Urinary bladder (tissue), 4 donors: ENCODE data around the gene RIC8B. TPM values are rescaled to one million over a fixed set of nuclear protein-coding genes. Genes with fewer than 3 reads are reported as not detected.

Source experiments
- DNase-seq: peaks from one replicate; pipeline ENCODE4 v3.0.0-alpha.2; 2015; ENCODE audit errors: extremely low spot score
- H3K27ac ChIP-seq: one replicate; pipeline ENCODE4 v1.5.1; 2013; ENCODE audit warnings: low read depth, mild to moderate bottlenecking, moderate library complexity
- H3K36me3 ChIP-seq: one replicate; pipeline ENCODE4 v1.6.1; 2013; ENCODE audit warnings: mild to moderate bottlenecking, moderate library complexity; ENCODE audit not compliant: insufficient read depth
- H3K4me1 ChIP-seq: one replicate; pipeline ENCODE4 v1.6.1; 2013; ENCODE audit warnings: mild to moderate bottlenecking, moderate library complexity; ENCODE audit not compliant: insufficient read depth
- H3K4me3 ChIP-seq: one replicate; pipeline ENCODE4 v1.5.1; 2013; ENCODE audit warnings: low read depth, low read length
- WGBS: extraction: QIAGEN DNeasy Blood & Tissue Kit; methylation state at CpG from one replicate; pipeline ENCODE4 v1.1.7; 2013; 5-methylcytosine and 5-hydroxymethylcytosine counted together
- polyA plus RNA-seq: library from polyadenylated mRNA; stranded (reverse); fragments of 200-250 nt; gene quantifications from one replicate; pipeline ENCODE4 v1.2.3, GENCODE V29; 2013
- total RNA-seq: library from RNA; depleted of rRNA; stranded (reverse); fragments of >200 nt; gene quantifications from one replicate; pipeline ENCODE4 v1.2.3, GENCODE V29; 2014
- donor health status: healthy with polysubstance abuse.
- donor health status: healthy.

RIC8B gene
- total and polyA plus RNA-seq, 2 donors, result 10.5 to 28.9 TPM

DNA sequence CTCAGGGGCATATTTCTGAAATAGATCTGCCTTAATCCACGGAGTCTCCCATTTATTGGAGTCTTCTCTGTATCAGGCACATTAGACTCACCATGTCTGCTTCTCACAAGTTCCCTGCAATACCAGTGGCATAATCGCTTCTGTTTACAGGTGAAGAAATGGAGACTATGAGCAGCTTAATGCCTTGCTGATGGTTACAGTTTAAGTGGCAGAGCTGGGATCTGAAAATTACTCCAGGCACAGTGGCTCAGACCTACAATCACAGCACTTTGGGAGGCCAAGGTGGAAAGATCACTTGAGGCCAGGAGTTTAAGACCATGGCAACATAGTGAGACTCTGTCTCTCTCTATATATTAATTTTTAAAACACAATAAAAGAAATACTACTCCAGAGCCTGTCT is 7.3 kb upstream of the RIC8B start:
- 52% methylated on average over 2 of the region's 2 CpGs for WGBS
- Histone ChIP-seq H3K4me3 (no peak overlapping the region), H3K4me1 (no peaks in the 10 kb centered on the region), H3K27ac (no peak overlapping the region), H3K36me3 (no peaks in the 10 kb centered on the region)
- no peak for DNase-seq

DNA sequence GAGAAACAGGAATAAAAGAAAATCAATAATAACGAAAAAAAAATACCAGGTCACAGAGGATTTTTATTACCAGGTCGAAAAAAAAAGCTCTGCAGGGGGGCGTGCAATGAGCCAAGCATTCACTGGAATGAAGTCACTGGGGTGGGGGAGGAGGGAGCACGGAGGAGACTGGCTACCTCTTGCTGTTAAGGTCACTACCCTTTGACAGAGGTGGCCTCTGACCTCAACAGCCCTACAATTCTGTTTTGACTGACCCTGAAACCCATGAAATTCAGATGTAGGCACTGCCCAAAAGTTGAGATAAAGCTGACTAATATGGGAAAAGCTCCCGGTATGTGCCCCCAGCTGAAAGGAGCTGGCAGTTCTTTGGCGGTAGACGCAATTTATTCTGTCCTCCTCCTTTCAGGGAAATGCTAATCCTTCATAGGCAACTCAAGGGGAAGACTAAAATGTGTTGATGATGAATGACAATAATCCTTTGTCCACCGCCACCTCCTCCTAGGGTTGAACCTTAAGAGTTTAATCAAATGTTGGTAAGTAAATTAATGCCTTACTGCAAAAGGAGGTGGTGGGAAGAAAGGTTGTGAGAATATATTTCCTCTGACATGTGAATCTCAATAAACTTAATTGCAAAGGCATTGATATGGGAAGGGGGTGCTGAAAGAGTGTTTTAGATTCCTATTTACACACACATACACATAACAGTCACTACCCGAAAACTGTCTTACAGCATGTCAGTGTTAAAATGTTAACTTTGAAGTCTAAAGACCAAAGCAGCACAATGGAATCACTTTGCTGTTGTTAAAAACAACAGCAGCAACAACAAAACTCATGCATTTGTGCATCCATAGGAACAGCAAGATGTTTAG is 6.3 kb upstream of the RIC8B start:
- H3K27ac ChIP-seq, result no peak overlapping the region

DNA sequence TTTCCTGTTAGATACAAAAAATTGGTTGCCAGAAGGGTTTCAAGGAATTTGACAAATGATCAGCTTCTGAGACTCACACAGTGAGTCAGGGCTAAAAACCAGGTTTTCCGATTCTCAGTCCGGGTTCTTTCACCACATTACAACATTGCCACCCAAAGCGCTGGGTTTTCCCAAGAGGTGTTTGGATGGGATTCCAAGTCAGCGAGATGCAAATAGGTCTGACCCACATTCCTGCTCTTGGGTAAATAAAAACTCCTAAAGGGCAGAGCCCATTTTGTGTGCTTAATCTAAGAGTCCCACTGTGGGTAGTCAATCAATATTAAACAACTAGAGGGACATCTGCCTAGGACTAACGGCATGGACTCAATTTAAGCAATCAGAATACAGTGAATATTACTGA is 5.4 kb upstream of the RIC8B start:
- Histone ChIP-seq H3K4me3 (no peak overlapping the region), H3K4me1 (no peaks in the 10 kb centered on the region), H3K27ac (no peak overlapping the region), H3K36me3 (no peaks in the 10 kb centered on the region)
- DNase-seq, result no peak
- WGBS, result 66% methylated on average over 5 of the region's 5 CpGs

More for the DNA sequence above, 6.3 kb upstream of the RIC8B start:
- H3K4me1 ChIP-seq, result no peaks in the 10 kb centered on the region
- H3K36me3 ChIP-seq, result no peaks in the 10 kb centered on the region
- no peak for DNase-seq
- H3K4me3 ChIP-seq, result no peak overlapping the region
- 58% methylated on average over 9 of the region's 9 CpGs for WGBS

- no peaks in the 10 kb centered on the region for H3K4me1 ChIP-seq
- 49% methylated on average over 6 of the region's 6 CpGs for WGBS
- no peak overlapping the region for H3K27ac ChIP-seq
Observed at GRCh38 chr12:106769546-106769945, 4.9 kb upstream of the RIC8B start.

GRCh38 chr12:106771425-106771824 is 3.1 kb upstream of the RIC8B start:
- no peak for DNase-seq
- H3K36me3 ChIP-seq, result no peaks in the 10 kb centered on the region
- no peak overlapping the region for H3K27ac ChIP-seq
- H3K4me3 ChIP-seq, result no peak overlapping the region
- H3K4me1 ChIP-seq, result peaks cover 2% of the 10 kb centered on the region

More at GRCh38 chr12:106769546-106769945, 4.9 kb upstream of the RIC8B start:
- no peak overlapping the region for H3K4me3 ChIP-seq
- no peak for DNase-seq
- H3K36me3 ChIP-seq, result no peaks in the 10 kb centered on the region

- no peaks in the 10 kb centered on the region for H3K36me3 ChIP-seq
Observed at GRCh38 chr12:106773286-106774004, 1.0 kb upstream of the RIC8B start.

DNA sequence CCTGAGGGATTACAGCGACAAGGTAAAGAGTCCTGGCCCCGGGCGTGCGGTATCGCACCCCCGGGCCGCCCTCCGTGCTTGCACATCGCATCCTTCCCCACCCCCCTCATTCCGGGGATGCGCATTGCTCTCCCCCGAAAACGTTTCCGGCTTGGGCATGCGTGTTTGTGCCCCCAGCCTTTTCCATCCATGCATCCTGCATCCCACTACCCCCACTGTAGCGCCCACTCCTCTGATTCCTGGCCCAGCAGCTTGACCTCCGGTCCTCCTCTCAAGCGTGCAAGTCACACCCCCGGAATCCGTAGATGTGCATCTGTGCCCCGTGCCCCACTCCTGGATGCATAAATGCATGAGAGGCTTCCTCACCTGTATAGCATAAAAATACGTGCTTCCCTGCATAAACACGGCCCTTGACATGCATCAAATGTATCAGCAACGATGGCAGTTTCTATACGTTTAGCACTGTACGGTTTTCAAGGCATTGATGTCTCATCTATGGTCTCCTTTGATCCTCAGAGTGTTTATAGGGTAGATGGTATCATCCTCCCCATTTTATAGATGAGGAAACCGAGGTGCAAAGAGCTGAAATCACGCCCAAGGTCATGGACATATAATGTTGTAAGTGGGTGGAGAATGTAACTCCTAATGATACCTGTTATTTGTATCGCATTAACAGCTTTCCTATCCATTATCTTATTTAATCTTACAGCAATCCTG is 484 bp downstream of the RIC8B start:
- Histone ChIP-seq H3K27ac (peak overlapping the region; percentile 94), H3K4me1 (peaks cover 2% of the 10 kb centered on the region), H3K36me3 (no peaks in the 10 kb centered on the region), H3K4me3 (peak overlapping the region; percentile 66)
- DNase-seq, result no peak
- WGBS, result 4% methylated on average over 29 of the region's 29 CpGs

More at GRCh38 chr12:106773286-106774004, 1.0 kb upstream of the RIC8B start:
- H3K4me1 ChIP-seq, result peaks cover 2% of the 10 kb centered on the region
- H3K27ac ChIP-seq, result peak overlapping the region; percentile 55
- H3K4me3 ChIP-seq, result peak overlapping the region; percentile 66
- no peak for DNase-seq
- 42% methylated on average over 25 of the region's 25 CpGs for WGBS

- no peak for DNase-seq
- no peak overlapping the region for H3K27ac ChIP-seq
- WGBS, result 95% methylated on average over 5 of the region's 5 CpGs
- no peaks in the 10 kb centered on the region for H3K36me3 ChIP-seq
- H3K4me1 ChIP-seq, result peaks cover 2% of the 10 kb centered on the region
- no peak overlapping the region for H3K4me3 ChIP-seq
Observed at GRCh38 chr12:106776897-106777296, 2.4 kb downstream of the RIC8B start.

GRCh38 chr12:106780010-106780631 is 5.6 kb downstream of the RIC8B start:
- H3K4me1 ChIP-seq, result peaks cover 1% of the 10 kb centered on the region
- no peak for DNase-seq
- no peak overlapping the region for H3K27ac ChIP-seq
- no peaks in the 10 kb centered on the region for H3K36me3 ChIP-seq
- H3K4me3 ChIP-seq, result no peak overlapping the region
- WGBS, result 36% methylated on average over 3 of the region's 3 CpGs

GRCh38 chr12:106782619-106783018 is 8.1 kb downstream of the RIC8B start:
- H3K4me3 ChIP-seq, result no peak overlapping the region
- no peaks in the 10 kb centered on the region for H3K36me3 ChIP-seq
- 69% methylated on average over 1 of the region's 1 CpG for WGBS
- H3K4me1 ChIP-seq, result no peaks in the 10 kb centered on the region
- DNase-seq, result no peak
- no peak overlapping the region for H3K27ac ChIP-seq

DNA sequence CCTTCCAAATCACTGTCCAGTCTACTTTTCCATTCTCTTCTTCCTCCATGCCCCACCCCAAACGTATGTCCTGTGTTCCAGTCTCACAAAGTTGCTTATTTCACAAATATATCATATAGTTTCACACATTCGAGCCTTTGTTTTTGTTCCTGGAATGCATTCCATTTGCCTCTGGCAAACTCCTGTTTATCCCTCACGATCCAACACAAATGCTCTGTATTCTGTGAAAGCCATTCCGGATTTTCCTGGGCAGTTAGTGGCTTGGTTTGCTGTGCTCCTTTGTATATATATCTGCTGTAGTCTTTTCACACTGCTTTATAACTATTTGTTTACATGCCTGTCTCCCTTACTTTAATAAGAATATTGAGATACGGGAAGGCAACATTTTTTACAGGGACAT is 9.0 kb downstream of the RIC8B start:
- Histone ChIP-seq H3K4me3 (no peak overlapping the region), H3K36me3 (no peaks in the 10 kb centered on the region), H3K27ac (no peak overlapping the region), H3K4me1 (no peaks in the 10 kb centered on the region)
- no peak for DNase-seq
- 76% methylated on average over 5 of the region's 5 CpGs for WGBS

- H3K4me1 ChIP-seq, result no peaks in the 10 kb centered on the region
- no peak for DNase-seq
- no peak overlapping the region for H3K27ac ChIP-seq
- H3K4me3 ChIP-seq, result no peak overlapping the region
- no peaks in the 10 kb centered on the region for H3K36me3 ChIP-seq
- 86% methylated on average over 2 of the region's 2 CpGs for WGBS
Observed at GRCh38 chr12:106790020-106790419, 15.5 kb downstream of the RIC8B start.

GRCh38 chr12:106791531-106791930 is 17.0 kb downstream of the RIC8B start:
- no peak for DNase-seq
- Histone ChIP-seq H3K4me3 (no peak overlapping the region), H3K36me3 (no peaks in the 10 kb centered on the region), H3K27ac (no peak overlapping the region), H3K4me1 (no peaks in the 10 kb centered on the region)
